Activated T-helper 1 cell treated with anti-CD3 and anti-CD28 coated beads, Interleukin-2, amount 50 U/mL, for 16 hours (primary cell): ENCODE results near the gene RASGRF2.

Experiments
- DNase-seq, 2 donors: peaks; one replicate each; pipeline ENCODE4 v3.0.0-alpha.2; 2020; ENCODE audit warnings: low read depth in 1 of 2, low spot score in 1 of 2

The RASGRF2 gene

GRCh38 chr5:80959768-80960442, at the start of gene RASGRF2:
RASGRF2 (plus strand) TSS chr5:80960363; CDS start chr5:80960739, 376 bp downstream.
- peak; percentile 15 to 21 for DNase-seq

GRCh38 chr5:80912479-80912878, 47.7 kb upstream of the RASGRF2 start:
- DNase-seq = no peak

GRCh38 chr5:80915716-80916115, 44.4 kb upstream of the RASGRF2 start:
- no peak for DNase-seq

DNA sequence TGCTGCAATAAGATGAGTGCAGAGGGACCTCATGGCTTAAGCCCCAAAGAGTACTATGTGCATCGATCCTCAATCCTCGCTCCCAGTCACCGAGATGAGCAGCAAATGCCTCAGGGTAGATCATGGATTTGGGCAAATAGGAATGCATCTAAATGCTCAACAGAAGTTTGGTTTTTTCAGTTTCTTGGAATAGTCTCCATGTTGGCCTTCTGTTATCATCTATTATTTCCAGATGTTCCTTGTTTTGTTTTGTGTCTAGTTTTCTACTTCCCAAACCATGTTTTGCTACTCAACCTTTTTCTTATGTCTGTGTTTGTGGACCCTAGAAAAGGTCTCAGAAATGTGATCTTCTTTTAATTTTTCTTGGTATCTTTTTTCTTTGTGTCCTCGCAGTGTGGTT, 43.5 kb upstream of the RASGRF2 start:
- DNase-seq = no peak

DNA sequence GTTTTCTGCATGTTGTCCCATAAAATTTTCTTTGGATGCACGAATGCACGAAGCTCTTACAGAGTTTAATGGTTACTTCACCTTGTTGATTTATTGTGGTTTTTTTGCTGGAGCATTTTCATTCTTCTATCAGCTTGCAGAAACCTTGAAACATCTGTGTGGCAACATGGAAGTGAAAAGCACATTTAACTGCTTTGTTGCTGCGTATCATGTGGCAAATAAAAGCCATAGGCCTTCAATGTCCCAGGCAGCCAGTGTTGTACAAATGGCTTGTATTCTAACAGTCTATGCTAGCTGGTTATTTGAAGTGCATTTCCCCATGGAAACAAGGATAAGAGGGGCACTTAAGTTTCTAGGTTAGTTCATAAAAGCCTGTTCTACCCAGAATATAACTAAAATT, 42.5 kb upstream of the RASGRF2 start:
- no peak for DNase-seq

DNA sequence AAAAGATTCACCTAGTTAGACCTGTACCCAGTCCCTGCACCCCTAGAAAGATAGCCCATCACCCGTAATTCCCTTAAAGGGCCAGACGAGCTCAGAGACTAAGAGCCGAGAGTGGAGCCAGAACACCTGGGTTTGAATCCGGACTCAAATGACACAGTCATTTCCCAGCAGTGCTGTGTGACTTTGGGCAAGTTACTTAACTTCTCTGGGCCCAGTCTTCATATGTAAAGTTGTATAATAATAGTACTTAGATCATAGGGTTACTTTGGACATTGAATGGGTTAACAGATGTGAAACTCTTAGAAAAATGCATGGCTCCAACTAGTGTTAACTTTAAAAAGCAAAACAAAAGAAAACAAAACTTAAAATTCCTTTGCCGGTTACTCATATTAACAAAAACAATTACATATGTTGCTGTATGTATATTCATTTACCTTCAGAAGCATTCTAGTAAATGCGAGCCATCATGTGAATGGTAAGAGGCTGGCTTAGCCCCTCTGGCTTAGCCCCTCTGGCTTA, 40.4 kb upstream of the RASGRF2 start:
- DNase-seq = no peak

GRCh38 chr5:80920333-80920732, 39.8 kb upstream of the RASGRF2 start:
- DNase-seq = no peak

- no peak for DNase-seq
Observed at GRCh38 chr5:80921026-80921425, 39.1 kb upstream of the RASGRF2 start.

GRCh38 chr5:80925931-80926330, 34.2 kb upstream of the RASGRF2 start:
- DNase-seq = no peak

GRCh38 chr5:80926536-80926935, 33.6 kb upstream of the RASGRF2 start:
- DNase-seq = no peak

DNA sequence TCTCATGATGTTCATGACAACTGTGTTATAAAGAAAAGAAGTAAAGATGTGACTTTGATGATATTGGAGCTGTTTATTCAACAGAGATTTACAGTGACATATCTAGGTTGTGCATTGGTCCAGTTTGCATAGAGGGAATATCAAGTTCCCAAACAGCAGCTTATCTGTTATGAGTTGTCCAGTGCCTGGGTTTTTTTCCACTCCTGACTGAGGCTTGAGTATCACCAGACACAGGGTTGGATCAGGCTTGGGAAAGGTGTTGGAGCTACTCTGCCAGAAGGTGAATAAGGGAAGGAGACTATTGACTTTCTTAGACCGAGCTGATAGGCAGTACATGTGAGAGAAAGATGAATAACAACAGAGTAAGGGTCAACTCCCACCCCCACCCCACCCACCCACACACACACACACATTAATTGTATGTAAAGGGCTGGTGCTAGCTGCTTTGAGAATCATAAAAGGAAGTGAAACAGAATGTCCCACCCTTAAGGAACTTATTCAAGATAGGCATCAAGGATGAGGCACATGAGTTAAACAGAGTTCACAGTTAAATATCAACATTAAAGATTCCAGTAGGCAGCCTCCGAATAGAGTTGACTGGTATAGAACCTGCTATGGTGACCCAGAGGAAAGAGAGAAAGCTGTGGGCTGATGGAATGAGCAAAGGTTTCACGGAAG, 33.0 kb upstream of the RASGRF2 start:
- DNase-seq = no peak

DNA sequence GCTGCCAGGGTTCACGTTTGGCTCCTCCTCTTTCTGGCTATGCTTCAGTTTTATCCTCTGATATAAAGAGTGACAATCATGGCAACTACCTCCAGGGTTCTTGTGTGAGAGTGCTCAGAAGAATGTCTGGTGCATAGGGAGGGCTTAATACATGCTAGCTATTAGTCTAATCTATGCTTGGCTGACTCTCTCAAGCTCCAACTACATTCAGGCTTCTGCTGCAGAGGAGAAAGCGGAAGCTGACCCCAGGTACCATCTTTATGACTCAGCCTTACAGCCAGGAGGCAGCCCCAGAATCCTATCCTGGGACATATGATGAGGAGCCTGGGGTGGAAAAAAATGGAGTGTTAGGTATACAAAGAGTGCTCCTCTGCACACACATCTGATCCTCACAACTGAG, 32.1 kb upstream of the RASGRF2 start:
- no peak for DNase-seq

GRCh38 chr5:80930940-80931339, 29.2 kb upstream of the RASGRF2 start:
- DNase-seq = no peak

DNA sequence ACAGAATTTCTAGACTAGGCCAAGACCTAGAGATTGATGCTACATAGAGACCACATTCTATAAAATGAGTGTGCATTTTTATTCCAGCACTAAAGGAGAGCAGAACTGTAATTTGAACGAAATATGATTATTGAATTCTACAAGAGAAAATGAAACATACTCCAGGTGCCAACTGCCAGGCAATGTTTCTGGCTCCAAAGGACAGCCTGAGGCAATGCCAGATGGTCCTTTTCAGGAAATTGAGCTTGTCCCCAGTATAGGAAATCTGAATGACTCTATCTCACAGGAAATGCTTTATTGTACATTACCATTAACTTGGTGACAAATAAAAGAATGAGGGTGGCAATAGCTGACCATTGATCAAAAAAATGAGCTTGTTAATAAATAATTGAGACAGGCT, 28.8 kb upstream of the RASGRF2 start:
- DNase-seq = no peak

DNA sequence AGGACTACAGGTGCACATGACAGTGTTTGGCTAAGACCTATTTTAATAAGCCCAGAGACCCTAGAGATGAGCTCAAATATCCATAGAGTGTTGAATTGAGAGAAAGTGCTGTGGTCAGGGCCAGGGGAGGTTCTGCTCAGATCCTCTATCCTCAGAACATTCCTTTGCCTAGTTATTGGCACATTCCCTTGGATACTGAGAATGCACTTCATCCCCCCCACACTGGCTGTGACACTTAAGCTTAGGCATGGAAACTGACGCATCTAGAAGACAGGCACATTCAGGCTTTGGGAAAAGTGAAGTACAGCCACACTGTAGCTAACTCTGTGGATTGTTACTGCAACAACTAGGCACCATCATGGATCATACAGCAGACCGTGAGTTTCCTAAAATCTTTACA, 27.1 kb upstream of the RASGRF2 start:
- no peak for DNase-seq

DNA sequence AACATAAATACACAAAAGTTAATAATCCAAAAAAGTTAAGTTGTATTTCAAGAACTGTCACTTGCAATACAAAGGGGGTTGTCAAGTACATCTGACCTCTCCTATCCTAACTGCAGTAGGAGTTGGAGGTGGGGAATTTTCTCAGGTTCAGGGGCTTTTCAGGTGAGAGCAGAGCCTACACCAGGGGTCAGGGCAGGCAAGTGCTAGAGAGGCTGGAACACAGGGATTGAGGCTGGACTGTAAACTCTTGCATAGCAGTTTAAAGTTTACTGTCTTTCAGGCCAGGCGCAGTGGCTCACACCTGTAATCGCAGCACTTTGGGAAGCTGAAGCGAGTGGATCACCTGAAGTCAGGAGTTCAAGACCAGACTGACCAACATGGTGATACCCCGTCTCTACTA, 25.4 kb upstream of the RASGRF2 start:
- no peak for DNase-seq

- no peak for DNase-seq
Observed at GRCh38 chr5:80935811-80936385, 24.3 kb upstream of the RASGRF2 start.

DNA sequence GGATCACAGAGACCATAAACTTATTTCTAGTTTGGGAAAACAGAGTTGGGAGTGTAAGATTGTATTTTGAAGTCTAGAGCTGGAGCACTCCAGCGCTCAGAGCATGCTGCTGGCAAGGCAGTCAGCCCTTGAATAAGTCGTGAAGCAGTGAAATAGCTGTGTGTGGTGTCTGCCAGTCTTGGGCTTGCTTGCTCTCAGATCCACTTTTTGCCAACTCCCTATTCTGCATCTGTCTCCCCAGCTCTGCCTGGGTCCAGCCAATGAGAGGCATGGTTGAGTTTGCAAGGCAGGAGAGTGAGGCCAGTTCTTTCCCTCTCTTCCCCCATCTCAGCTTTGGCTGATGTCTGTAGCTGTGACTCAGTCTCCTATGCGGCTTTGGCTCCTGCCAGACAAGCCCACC, 23.3 kb upstream of the RASGRF2 start:
- DNase-seq = no peak

- DNase-seq = no peak
Observed at GRCh38 chr5:80937584-80938356, 22.4 kb upstream of the RASGRF2 start.

- no peak for DNase-seq
Observed at GRCh38 chr5:80941496-80941895, 18.7 kb upstream of the RASGRF2 start.

DNA sequence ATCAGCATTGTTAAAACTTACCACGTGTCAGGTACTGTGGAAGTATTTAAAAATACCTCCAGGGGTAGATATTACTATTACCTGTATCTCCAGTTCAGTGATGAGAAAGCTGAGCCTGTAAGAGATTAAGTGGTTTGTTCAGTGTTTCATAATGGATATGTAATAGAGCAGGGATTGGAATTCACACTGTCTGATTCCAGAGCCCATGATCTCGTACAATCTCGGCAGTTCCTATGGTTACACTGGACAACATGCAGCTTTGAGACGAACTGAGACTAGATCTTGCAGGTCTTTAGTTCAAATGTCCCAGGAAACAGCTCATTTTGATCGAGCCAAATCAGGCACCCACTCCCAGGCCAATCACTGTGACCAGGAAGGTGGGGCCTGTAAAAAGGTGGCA, 8.8 kb upstream of the RASGRF2 start:
- no peak for DNase-seq

DNA sequence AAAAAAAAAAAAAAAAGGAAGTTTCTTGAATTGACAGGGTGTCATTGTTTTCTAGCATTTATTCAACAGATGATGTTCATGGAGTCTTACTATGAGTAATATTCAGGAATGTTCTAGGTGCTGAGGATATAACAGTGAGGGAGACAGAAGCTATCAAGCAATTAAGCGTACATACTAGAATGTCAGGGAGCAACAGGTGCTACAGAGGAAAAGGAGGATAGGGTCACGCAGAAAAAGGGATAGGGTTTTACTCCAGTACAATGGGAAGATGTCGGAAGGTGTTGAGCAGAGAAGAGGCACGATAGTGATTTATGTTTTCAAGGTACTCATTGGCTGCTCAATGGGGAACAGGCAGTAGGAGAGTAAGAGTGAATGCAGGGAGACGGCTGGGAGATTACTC, 6.6 kb upstream of the RASGRF2 start:
- no peak for DNase-seq
